GM12878 (cell line): ENCODE data around the gene FOXA2. TPM values are rescaled to one million over a fixed set of nuclear protein-coding genes. Genes with fewer than 3 reads are reported as not detected.

Experiments
- ATAC-seq: fragments of 200-7000 bp; cut with Tn5 transposase; 3 replicates; pipeline ENCODE4 v1.9.1; 2020; ENCODE audit warnings: mild to moderate bottlenecking, moderate library complexity
- BruUV-seq: library from RNA; stranded (reverse); fragments of 400-500 nt; replicated peaks from 2 replicates; lab custom pipeline; 2021; lab: Mats Ljungman, UMichigan
- CTCF ChIA-PET: fragments of 300-600 bp; sonication (Branson Sonifier 250); formaldehyde crosslinking; extraction: SDS; loops from one replicate; lab custom pipeline; 2021; ENCODE audit warnings: inconsistent platforms; lab: Yijun Ruan, JAX
- POLR2A ChIA-PET: fragments of 350-600 bp; formaldehyde crosslinking; extraction: SDS; loops from one replicate; lab custom pipeline; 2021; ENCODE audit warnings: inconsistent platforms; lab: Charles Lee
- RAD21 ChIA-PET: fragments of 300-600 bp; sonication (Branson Sonifier 250); formaldehyde crosslinking; loops from one replicate; lab custom pipeline; 2023; ENCODE audit warnings: antibody characterized with exemption; ENCODE audit not compliant: unreplicated experiment; lab: Charles Lee
- SMC1A ChIA-PET: fragments of 300-600 bp; sonication (Branson Sonifier 250); formaldehyde crosslinking; loops from one replicate; lab custom pipeline; 2023; ENCODE audit not compliant: unreplicated experiment, uncharacterized antibody; lab: Charles Lee
- DNase-seq: peaks from one replicate; pipeline ENCODE4 v3.0.0-alpha.2; 2011; ENCODE audit warnings: low read depth, low spot score
- FAIRE-seq: peaks from 3 replicates; lab custom pipeline; 2011; peaks lifted over from hg19 to GRCh38; lab: Jason Lieb, UNC
- H2AFZ ChIP-seq: 2 replicates; pipeline ENCODE4 v1.6.0; 2011; ENCODE audit warnings: low read depth, low read length, control low read depth; ENCODE audit not compliant: control insufficient read depth
- H3K27ac ChIP-seq: 2 replicates; pipeline ENCODE4 v1.5.1; 2011; ENCODE audit warnings: control low read depth; ENCODE audit not compliant: control insufficient read depth, insufficient read depth
- H3K27me3 ChIP-seq, 2 experiments: replicated peaks in 1 of 2; 2 replicates each; pipeline versions ENCODE4 v1.6.0 to v1.6.1; 2011; ENCODE audit warnings: low read length in 1 of 2; ENCODE audit not compliant: control insufficient read depth in 2 of 2, insufficient read depth in 2 of 2
- H3K36me3 ChIP-seq, 2 experiments: 2 replicates each; pipeline ENCODE4 v1.5.1; 2011; ENCODE audit warnings: low read length in 1 of 2; ENCODE audit not compliant: control insufficient read depth in 2 of 2, insufficient read depth in 2 of 2
- H3K4me1 ChIP-seq: 2 replicates; pipeline ENCODE4 v1.6.1; 2011; ENCODE audit warnings: mild to moderate bottlenecking, low read length, moderate library complexity, mixed read lengths; ENCODE audit not compliant: control insufficient read depth, insufficient read depth
- H3K4me2 ChIP-seq: 2 replicates; pipeline ENCODE4 v1.6.0; 2011; ENCODE audit warnings: control low read depth; ENCODE audit not compliant: control insufficient read depth, insufficient read depth
- H3K4me3 ChIP-seq: fragments of 200-600 bp; sonication (generic); 2 replicates; pipeline ENCODE4 v1.5.1; 2016
- H3K79me2 ChIP-seq: 2 replicates; pipeline ENCODE4 v1.6.0; 2011; ENCODE audit warnings: low read length; ENCODE audit not compliant: control insufficient read depth, insufficient read depth
- H3K9ac ChIP-seq: 2 replicates; pipeline ENCODE4 v1.8.0; 2011; ENCODE audit warnings: low read length, control low read depth, mixed read lengths; ENCODE audit not compliant: control insufficient read depth, insufficient read depth
- H3K9me3 ChIP-seq: replicated peaks from 3 replicates; pipeline ENCODE4 v1.5.1; 2011; ENCODE audit warnings: mild to moderate bottlenecking, low read length; ENCODE audit not compliant: control insufficient read depth, insufficient read depth
- H4K20me1 ChIP-seq: 2 replicates; pipeline ENCODE4 v1.6.0; 2011; ENCODE audit not compliant: control insufficient read depth, insufficient read depth
- ESRRA ChIP-seq: IDR thresholded peaks from 2 replicates; pipeline ENCODE4 v1.6.1; 2012; ENCODE audit warnings: mild to moderate bottlenecking, low read length, improper control_type of control experiment
- GABPA ChIP-seq: IDR thresholded peaks from 2 replicates; pipeline ENCODE4 v1.6.1; 2014; ENCODE audit warnings: antibody characterized with exemption, low read depth, mild to moderate bottlenecking, inconsistent platforms
- LARP7 ChIP-seq: fragments of 450-650 bp; IDR thresholded peaks from 2 replicates; pipeline ENCODE4 v1.6.1; 2017; ENCODE audit warnings: mild to moderate bottlenecking
- TCF12 ChIP-seq: IDR thresholded peaks from 2 replicates; pipeline ENCODE4 v1.6.1; 2011; ENCODE audit warnings: low read depth, mild to moderate bottlenecking, low read length
- TCF7 ChIP-seq: IDR thresholded peaks from 2 replicates; pipeline ENCODE4 v1.6.1; 2014; ENCODE audit warnings: antibody characterized with exemption, borderline replicate concordance
- ZNF274 ChIP-seq: IDR thresholded peaks from one replicate; pipeline ENCODE4 v1.8.0; 2011; ENCODE audit not compliant: insufficient read length, insufficient read depth
- ZSCAN29 ChIP-seq: fragments of 450-650 bp; IDR thresholded peaks from 2 replicates; pipeline ENCODE4 v1.6.1; 2017; ENCODE audit warnings: mild to moderate bottlenecking, moderate library complexity
- WGBS: methylation state at CpG from one replicate; pipeline ENCODE4 v1.1.6; 2016; ENCODE audit warnings: low lambda C conversion rate; ENCODE audit not compliant: insufficient replicate concordance, insufficient coverage; ENCODE audit errors: missing lambda C conversion rate; 5-methylcytosine and 5-hydroxymethylcytosine counted together
- in situ Hi-C: fragments of 300-500 bp; cut with MboI; formaldehyde crosslinking; loops from 9 replicates; pipeline ENCODE4 v1.14.3; 2018; ENCODE audit warnings: mixed read lengths
- intact Hi-C: fragments of 100-400 bp; cut with micrococcal nuclease; formaldehyde crosslinking; loops from one replicate; pipeline ENCODE4 v1.14.2; 2022; ENCODE audit not compliant: unreplicated experiment
- polyA plus RNA-seq, 11 experiments: library from polyadenylated mRNA; depleted of rRNA in 4 of 11; unstranded in 6 of 11; stranded (reverse) in 5 of 11; fragments of >200 nt; fragmentation: Nextera tagmentation in 4 of 11; fragmentation: Illumina TruSeq in 1 of 11; extraction: Ambion mirVana in 4 of 11; extraction: Trizol in 1 of 11; gene quantifications; 1 replicate in 1 of 11; 2 replicates in 10 of 11; pipeline versions ENCODE4 v1.2.1 to v1.2.3, GENCODE V29; 2011 to 2016; ENCODE audit warnings: inconsistent platforms in 2 of 11, missing spikeins in 2 of 11, low read depth in 1 of 11
- total RNA-seq, 4 experiments: library from RNA; depleted of rRNA in 3 of 4; stranded (reverse); fragments of >200 nt in 3 of 4; fragmentation: Illumina TruSeq in 1 of 4; extraction: Trizol in 1 of 4; gene quantifications; 2 replicates each; pipeline versions ENCODE4 v1.2.1 to v1.2.3, GENCODE V29; 2013 to 2021

The FOXA2 gene
- total and polyA plus RNA-seq, 10 of the 15 experiments (the other 5 are each of a cell fraction or from before 2014, with no cell fraction given): not detected

DNA sequence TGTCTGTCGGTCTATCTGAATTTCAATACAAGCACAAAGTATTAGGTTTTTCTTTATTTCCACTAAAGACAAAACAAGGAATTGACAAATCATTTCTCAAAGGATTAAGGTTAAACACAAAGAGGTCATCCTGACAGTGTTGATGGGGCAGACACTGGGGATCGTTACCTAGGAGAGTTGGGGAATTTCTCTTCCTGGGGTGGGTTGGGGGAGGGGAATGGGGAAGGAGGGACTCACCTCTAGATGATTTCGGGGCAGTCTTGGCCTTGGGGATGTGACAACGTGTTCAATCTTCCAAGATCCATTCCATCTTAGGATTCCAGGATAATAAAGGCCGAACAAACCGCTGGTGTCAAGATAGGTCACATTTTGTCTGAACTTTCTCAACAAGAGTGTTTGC, 35.4 kb upstream of the FOXA2 start:
- H4K20me1 ChIP-seq: no peaks in the 10 kb centered on the region
- no peaks in the 10 kb centered on the region for H3K36me3 ChIP-seq
- H3K9me3 ChIP-seq: no peaks in the 10 kb centered on the region
- RAD21 ChIA-PET: no interaction called here
- no peak overlapping the region for H3K4me3 ChIP-seq
- TF ChIP-seq ZSCAN29 (no peak), TCF12 (no peak), ESRRA (no peak), GABPA (no peak), ZNF274 (no peak), TCF7 (no peak)
- TF ChIP-seq, all 136 proteins: peak for 0
- ChIA-PET CTCF (interaction anchor here (1.4 kb wide), 1 partner anchor 30 kb away, joined by 3 read pairs; no protein-coding TSS in a partner anchor), POLR2A (no interaction called here), SMC1A (no interaction called here)
- ATAC-seq (no peak), DNase-seq (no peak), FAIRE-seq (no peak)
- 26% methylated on average over 5 of the region's 6 CpGs for WGBS
- no peaks in the 10 kb centered on the region for H3K79me2 ChIP-seq
- H3K9ac ChIP-seq: no peak overlapping the region
- in situ Hi-C loops (no loop called here), intact Hi-C loops (no loop called here)
- H3K4me2 ChIP-seq: no peak overlapping the region
- no TSS peak for BruUV-seq
- H3K27ac ChIP-seq: no peak overlapping the region
- H2AFZ ChIP-seq: no peak overlapping the region
- no peaks in the 10 kb centered on the region for H3K4me1 ChIP-seq
- no peaks in the 10 kb centered on the region for H3K27me3 ChIP-seq

DNA sequence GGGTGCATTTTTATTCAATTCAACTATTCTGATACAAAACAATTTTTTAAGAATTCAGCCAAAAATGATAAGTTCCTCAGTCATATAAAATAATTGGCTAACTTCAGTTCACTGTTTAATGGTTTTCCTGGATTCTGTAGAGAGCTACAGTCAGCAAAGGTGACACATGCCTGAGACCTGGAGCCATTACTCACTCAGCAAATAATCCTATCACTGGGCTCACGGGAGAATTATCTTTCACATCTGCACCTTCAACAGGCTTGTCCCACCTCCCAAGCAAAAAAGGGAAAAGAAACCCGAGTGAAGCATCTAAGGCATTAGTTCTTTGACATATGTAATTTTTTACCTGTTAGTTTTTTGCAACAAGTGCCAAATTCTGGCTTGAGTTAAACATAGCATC, 34.9 kb upstream of the FOXA2 start:
- RAD21 ChIA-PET: no interaction called here
- Histone ChIP-seq H3K27me3 (no peaks in the 10 kb centered on the region), H3K4me3 (no peak overlapping the region), H4K20me1 (no peaks in the 10 kb centered on the region), H3K4me1 (no peaks in the 10 kb centered on the region), H3K4me2 (no peak overlapping the region), H2AFZ (no peak overlapping the region), H3K9me3 (no peaks in the 10 kb centered on the region), H3K79me2 (no peaks in the 10 kb centered on the region), H3K9ac (no peak overlapping the region), H3K27ac (no peak overlapping the region), H3K36me3 (no peaks in the 10 kb centered on the region)
- WGBS: 0% methylated on average over 2 of the region's 2 CpGs
- SMC1A ChIA-PET: no interaction called here
- BruUV-seq: no TSS peak
- DNase-seq (no peak), ATAC-seq (no peak), FAIRE-seq (no peak)
- in situ Hi-C loops (no loop called here), intact Hi-C loops (no loop called here)
- TF ChIP-seq LARP7: no peak
- POLR2A ChIA-PET: no interaction called here
- CTCF ChIA-PET: interaction anchor here (1.4 kb wide), 1 partner anchor 29 kb away, joined by 3 read pairs; no protein-coding TSS in a partner anchor
